GF-D8 (cell line): Measurements from ENCODE around the gene NLRP6.
"Not testable (repeated sequence)": the region's sequence is repeated elsewhere in the genome, so short reads cannot be mapped to it uniquely, and the experiment has no call there.

Experiments
- DNase-seq: peaks from one replicate; lab custom pipeline; 2025; lab: John Stamatoyannopoulos, UW

The NLRP6 gene

GRCh38 chr11:325796-326591 lies 47.8 kb downstream of the NLRP6 start:
- DNase-seq: no peak

GRCh38 chr11:326592-326841 lies 48.3 kb downstream of the NLRP6 start:
- no peak for DNase-seq

GRCh38 chr11:326842-327580 lies 48.8 kb downstream of the NLRP6 start:
- peak; percentile 42 for DNase-seq

GRCh38 chr11:327581-327923 lies 49.3 kb downstream of the NLRP6 start:
- no peak for DNase-seq

GRCh38 chr11:328012-328411 lies 49.8 kb downstream of the NLRP6 start:
- DNase-seq: no peak

GRCh38 chr11:328516-329100 lies 50.4 kb downstream of the NLRP6 start:
- not testable (repeated sequence) for DNase-seq

GRCh38 chr11:329886-330253 lies 51.7 kb downstream of the NLRP6 start:
- DNase-seq: no peak

GRCh38 chr11:330307-330693 lies 52.1 kb downstream of the NLRP6 start:
- no peak for DNase-seq

GRCh38 chr11:330694-331357 lies 52.6 kb downstream of the NLRP6 start:
- peak; percentile 41 for DNase-seq

- no peak for DNase-seq
These were observed 53.3 kb downstream of the NLRP6 start for GRCh38 chr11:331358-332060.

GRCh38 chr11:332651-333480 lies 54.7 kb downstream of the NLRP6 start:
- no peak for DNase-seq

GRCh38 chr11:333616-334263 lies 55.5 kb downstream of the NLRP6 start:
- not testable (repeated sequence) for DNase-seq

- no peak for DNase-seq
These were observed 56.2 kb downstream of the NLRP6 start for GRCh38 chr11:334264-334994.
